GDM1 (cell line): Measurements from ENCODE around the gene SIAH1.
"Not testable (repeated sequence)": the region's sequence is repeated elsewhere in the genome, so short reads cannot be mapped to it uniquely, and the experiment has no call there.

Source experiments
- DNase-seq: peaks from one replicate; lab custom pipeline; 2025; lab: John Stamatoyannopoulos, UW

The SIAH1 gene

GRCh38 chr16:48393485-48394354 lies 8.5 kb upstream of the SIAH1 start:
- DNase-seq: no peak

- DNase-seq: no peak
Observed at GRCh38 chr16:48392407-48392806, 7.2 kb upstream of the SIAH1 start.

GRCh38 chr16:48386559-48387312 lies 1.5 kb upstream of the SIAH1 start:
- DNase-seq: no peak

- DNase-seq: peak; percentile 41
Observed at GRCh38 chr16:48384520-48385252, 527 bp downstream of the SIAH1 start.

- no peak for DNase-seq
Observed at GRCh38 chr16:48383877-48384519, 1.2 kb downstream of the SIAH1 start.

GRCh38 chr16:48383009-48383876 lies 2.0 kb downstream of the SIAH1 start:
- DNase-seq: no peak

- no peak for DNase-seq
Observed at GRCh38 chr16:48382131-48382530, 3.1 kb downstream of the SIAH1 start.

GRCh38 chr16:48381201-48381600 lies 4.0 kb downstream of the SIAH1 start:
- DNase-seq: no peak

- DNase-seq: no peak
Observed at GRCh38 chr16:48378836-48379235, 6.4 kb downstream of the SIAH1 start.

- DNase-seq: no peak
Observed at GRCh38 chr16:48378276-48378675, 6.9 kb downstream of the SIAH1 start.

- not testable (repeated sequence) for DNase-seq
Observed at GRCh38 chr16:48377301-48377700, 7.9 kb downstream of the SIAH1 start.

GRCh38 chr16:48374255-48374654 lies 11.0 kb downstream of the SIAH1 start:
- DNase-seq: no peak

- DNase-seq: no peak
Observed at GRCh38 chr16:48373258-48374029, 11.8 kb downstream of the SIAH1 start.

- DNase-seq: no peak
Observed at GRCh38 chr16:48372744-48373143, 12.5 kb downstream of the SIAH1 start.

- no peak for DNase-seq
Observed at GRCh38 chr16:48371393-48371780, 13.8 kb downstream of the SIAH1 start.

GRCh38 chr16:48370668-48371392 lies 14.4 kb downstream of the SIAH1 start:
- DNase-seq: not testable (repeated sequence)

- DNase-seq: no peak
Observed at GRCh38 chr16:48370229-48370628, 15.0 kb downstream of the SIAH1 start.

- no peak for DNase-seq
Observed at GRCh38 chr16:48369765-48370164, 15.4 kb downstream of the SIAH1 start.

GRCh38 chr16:48367441-48368049 lies 17.7 kb downstream of the SIAH1 start:
- no peak for DNase-seq
